SK-N-SH (cell line): ENCODE measurements around the gene CDC42EP3. TPM values are rescaled to one million over a fixed set of nuclear protein-coding genes. Genes with fewer than 3 reads are reported as not detected.

ENCODE experiments used
- CTCF ChIA-PET: fragments of 300-600, 350-600 bp; formaldehyde crosslinking; extraction: SDS; loops from one replicate; lab custom pipeline; 2021; lab: Yijun Ruan, JAX
- POLR2A ChIA-PET: fragments of 350-600 bp; sonication (Branson Sonifier 250); formaldehyde crosslinking; extraction: SDS; loops from one replicate; lab custom pipeline; 2020; ENCODE audit warnings: antibody characterized with exemption, inconsistent platforms; lab: Yijun Ruan, JAX
- DNase-seq: peaks from one replicate; pipeline ENCODE4 v3.0.0; 2012
- H2AFZ ChIP-seq: fragments of 200-600 bp; sonication (generic); 2 replicates; pipeline ENCODE4 v1.8.1; 2016; ENCODE audit warnings: antibody characterized with exemption, mild to moderate bottlenecking, low read depth
- H3F3A ChIP-seq: fragments of 200-600 bp; sonication (generic); replicated peaks from 2 replicates; pipeline ENCODE3; 2016; ENCODE audit warnings: antibody characterized with exemption, mild to moderate bottlenecking; ENCODE audit not compliant: insufficient read depth
- H3K27ac ChIP-seq, 2 experiments: fragments of 200-500 bp in 1 of 2; fragments of 200-600 bp in 1 of 2; sonication (Bioruptor generic) in 1 of 2; sonication (generic), shearing (Covaris generic) in 1 of 2; 2 replicates each; pipeline versions ENCODE4 v1.5.1 to v1.6.1; 2014 to 2016; ENCODE audit warnings: low read depth in 2 of 2, inconsistent platforms in 1 of 2, low read length in 1 of 2, mild to moderate bottlenecking in 1 of 2, mixed read lengths in 1 of 2
- H3K27me3 ChIP-seq: fragments of 200-600 bp; sonication (generic), shearing (Covaris generic); 2 replicates; pipeline ENCODE4 v1.6.1; 2016; ENCODE audit warnings: mixed run types; ENCODE audit not compliant: insufficient read depth
- H3K36me3 ChIP-seq, 2 experiments: fragments of 200-500 bp in 1 of 2; fragments of 200-600 bp in 1 of 2; sonication (Bioruptor generic) in 1 of 2; sonication (generic) in 1 of 2; replicated peaks in 1 of 2; 2 replicates each; pipeline versions ENCODE3 to v1.5.1; 2014 to 2016; ENCODE audit warnings: low read length in 1 of 2, mild to moderate bottlenecking in 1 of 2; ENCODE audit not compliant: insufficient read depth in 2 of 2, control insufficient read depth in 1 of 2
- H3K4me1 ChIP-seq, 2 experiments: fragments of 200-500 bp in 1 of 2; fragments of 200-600 bp in 1 of 2; sonication (Bioruptor generic) in 1 of 2; sonication (generic), shearing (Covaris generic) in 1 of 2; 2 replicates each; pipeline versions ENCODE4 v1.5.1 to v1.6.1; 2014 to 2016; ENCODE audit warnings: low read depth in 1 of 2, low read length in 1 of 2, mixed run types in 1 of 2; ENCODE audit not compliant: insufficient read depth in 2 of 2, control insufficient read depth in 1 of 2
- H3K4me2 ChIP-seq: fragments of 200-600 bp; sonication (generic), shearing (Covaris generic); 2 replicates; pipeline ENCODE4 v1.6.1; 2017; ENCODE audit warnings: mixed run types
- H3K4me3 ChIP-seq, 2 experiments: fragments of 200-500 bp in 1 of 2; fragments of 200-600 bp in 1 of 2; sonication (Bioruptor generic) in 1 of 2; sonication (generic), shearing (Covaris generic) in 1 of 2; 2 replicates each; pipeline versions ENCODE4 v1.5.1 to v1.8.1; 2014 to 2016; ENCODE audit warnings: low read depth in 2 of 2, inconsistent platforms in 1 of 2, low read length in 1 of 2, mild to moderate bottlenecking in 1 of 2, mixed read lengths in 1 of 2, moderate library complexity in 1 of 2
- H3K79me2 ChIP-seq: fragments of 200-600 bp; sonication (generic); 2 replicates; pipeline ENCODE4 v1.8.1; 2017; ENCODE audit warnings: mild to moderate bottlenecking; ENCODE audit not compliant: insufficient read depth
- H3K9ac ChIP-seq: fragments of 200-600 bp; sonication (generic); 2 replicates; pipeline ENCODE4 v1.6.1; 2017; ENCODE audit warnings: mixed run types
- H3K9me2 ChIP-seq: fragments of 200-600 bp; sonication (generic); 2 replicates; pipeline ENCODE4 v1.6.1; 2017; ENCODE audit warnings: mixed run types
- H3K9me3 ChIP-seq: fragments of 200-600 bp; sonication (generic); 2 replicates; pipeline ENCODE4 v1.6.1; 2017; ENCODE audit warnings: mixed run types, mild to moderate bottlenecking, moderate library complexity
- H4K20me1 ChIP-seq: fragments of 200-600 bp; sonication (generic); 2 replicates; pipeline ENCODE4 v1.6.1; 2017; ENCODE audit warnings: mild to moderate bottlenecking, mixed run types; ENCODE audit not compliant: insufficient read depth
- CHD2 ChIP-seq: fragments of 150-350 bp; IDR thresholded peaks from 2 replicates; pipeline ENCODE4 v1.6.1; 2018; ENCODE audit warnings: low read length; ENCODE audit not compliant: partially characterized antibody
- ELF1 ChIP-seq: IDR thresholded peaks from 2 replicates; pipeline ENCODE4 v1.4.0; 2012
- EP300 ChIP-seq, 2 experiments: IDR thresholded peaks; 2 replicates each; pipeline versions ENCODE4 v1.4.0 to v1.6.1; 2012; ENCODE audit warnings: borderline replicate concordance in 1 of 2, low read depth in 1 of 2, low read length in 1 of 2
- EZH2phosphoT487 ChIP-seq: fragments of 200-600 bp; sonication (generic); IDR thresholded peaks from 2 replicates; pipeline ENCODE4 v1.6.1; 2017; ENCODE audit warnings: low read depth, mixed run types, mild to moderate bottlenecking, antibody characterized with exemption, moderate library complexity, borderline replicate concordance
- GABPA ChIP-seq: IDR thresholded peaks from 2 replicates; pipeline ENCODE4 v1.4.0; 2012; ENCODE audit warnings: low read depth, mild to moderate bottlenecking
- GATA2 ChIP-seq: sonication (generic); formaldehyde crosslinking; IDR thresholded peaks from 2 replicates; pipeline ENCODE4 v1.5.0; 2020; ENCODE audit warnings: mild to moderate bottlenecking, missing genetic modification reagents
- JUND ChIP-seq: IDR thresholded peaks from 2 replicates; pipeline ENCODE4 v1.4.0; 2012
- NFIC ChIP-seq: IDR thresholded peaks from 2 replicates; pipeline ENCODE4 v1.4.0; 2012; ENCODE audit warnings: borderline replicate concordance
- POLR2AphosphoS5 ChIP-seq: IDR thresholded peaks from 2 replicates; pipeline ENCODE4 v1.6.1; 2012; ENCODE audit warnings: low read depth, low read length
- RAD21 ChIP-seq: IDR thresholded peaks from 2 replicates; pipeline ENCODE4 v1.6.1; 2012; ENCODE audit warnings: mild to moderate bottlenecking, low read length
- RCOR1 ChIP-seq: fragments of 150-350 bp; IDR thresholded peaks from 2 replicates; pipeline ENCODE4 v1.6.1; 2017; ENCODE audit warnings: antibody characterized with exemption, low read length
- SIN3A ChIP-seq: IDR thresholded peaks from 2 replicates; pipeline ENCODE4 v1.6.1; 2012; ENCODE audit warnings: low read depth, mild to moderate bottlenecking, low read length, moderate library complexity, borderline replicate concordance
- SMC3 ChIP-seq: IDR thresholded peaks from 2 replicates; pipeline ENCODE4 v1.6.1; 2012; ENCODE audit warnings: low read depth, low read length, improper control_type of control experiment
- TCF12 ChIP-seq: IDR thresholded peaks from 2 replicates; pipeline ENCODE4 v1.4.0; 2012
- TEAD4 ChIP-seq: IDR thresholded peaks from 2 replicates; pipeline ENCODE4 v1.4.0; 2012; ENCODE audit warnings: mild to moderate bottlenecking, borderline replicate concordance; ENCODE audit not compliant: insufficient read depth
- YY1 ChIP-seq: IDR thresholded peaks from 2 replicates; pipeline ENCODE4 v1.4.0; 2012; ENCODE audit warnings: low read depth, mild to moderate bottlenecking
- whole genome bisulfite sequencing: methylation state at CpG from one replicate; pipeline ENCODE4 v1.1.6; 2017; ENCODE audit warnings: low lambda C conversion rate; 5-methylcytosine and 5-hydroxymethylcytosine counted together
- polyA plus RNA-seq, 3 experiments: library from polyadenylated mRNA; depleted of rRNA; stranded (reverse); fragments of >200 nt; gene quantifications; 2 replicates each; pipeline ENCODE4 v1.2.3, GENCODE V29; 2012
- TF ChIP-seq, protein P1 (sequence below): fragments of 150-350 bp; IDR thresholded peaks from 2 replicates; pipeline ENCODE4 v1.6.1; 2016; ENCODE audit warnings: mild to moderate bottlenecking, low read depth, low read length
- TF ChIP-seq, protein P2 (sequence below): IDR thresholded peaks from 2 replicates; pipeline ENCODE4 v1.4.0; 2012; ENCODE audit warnings: low read depth, borderline replicate concordance
- TF ChIP-seq, protein P3 (sequence below): fragments of 200-600 bp; sonication (generic); IDR thresholded peaks from 2 replicates; pipeline ENCODE4 v1.6.1; 2017; ENCODE audit warnings: antibody characterized with exemption, mild to moderate bottlenecking, moderate library complexity
- TF ChIP-seq, protein P4 (sequence below): IDR thresholded peaks from 2 replicates; pipeline ENCODE4 v1.4.0; 2012; ENCODE audit warnings: low read depth
- TF ChIP-seq, protein P5 (sequence below): IDR thresholded peaks from 2 replicates; pipeline ENCODE4; 2012
- TF ChIP-seq, protein P6 (sequence below): IDR thresholded peaks from 2 replicates; pipeline ENCODE4 v1.4.0; 2012; ENCODE audit warnings: low read depth, borderline replicate concordance

The CDC42EP3 gene
- polyA plus RNA-seq, 1 of the 3 experiments (the other 2 are of a cell fraction) = 87.5 TPM

DNA sequence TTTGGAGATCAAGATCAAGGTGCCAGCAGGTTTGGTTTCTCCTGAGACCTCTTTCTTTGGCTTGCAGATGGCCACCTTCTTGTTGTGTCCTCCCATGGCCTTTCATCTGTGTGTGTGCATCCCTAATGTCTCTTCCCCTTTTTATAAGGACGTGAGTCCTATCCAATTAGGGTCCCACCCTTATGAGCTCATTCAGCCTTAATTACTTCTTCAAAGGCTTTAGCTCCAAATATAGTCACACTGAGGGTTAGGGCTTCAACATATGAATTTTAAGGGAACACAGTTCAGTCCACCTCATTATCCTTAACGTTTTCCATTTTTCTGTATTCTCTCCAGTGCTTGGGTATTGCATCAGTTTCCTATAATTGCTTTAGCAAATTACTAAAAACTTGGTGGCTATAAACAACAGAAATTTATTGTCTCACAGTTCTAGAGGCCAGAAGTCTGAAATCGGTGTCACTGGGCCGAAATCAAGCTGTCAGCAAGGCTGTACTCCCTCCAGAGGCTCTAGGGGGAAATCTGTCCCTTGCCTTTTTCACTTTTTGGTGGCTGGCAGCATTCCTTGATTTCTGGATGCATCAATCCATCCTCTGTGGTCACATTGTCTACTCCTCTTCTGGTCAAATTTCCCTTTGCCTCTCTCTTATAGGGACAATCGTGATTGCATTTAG, 34.1 kb downstream of the CDC42EP3 start:
- H3K9me3 ChIP-seq = no peaks in the 10 kb centered on the region
- H3K4me1 ChIP-seq = peaks cover 18 to 60% of the 10 kb centered on the region in 2 experiments
- DNase-seq = no peak
- H3K27me3 ChIP-seq = no peaks in the 10 kb centered on the region
- H3K27ac ChIP-seq = peak overlapping the region; percentile 75 to 93
- no peak overlapping the region for H3K4me2 ChIP-seq
- no peak overlapping the region for H2AFZ ChIP-seq
- WGBS = 78% methylated on average over 5 of the region's 5 CpGs
- H3K79me2 ChIP-seq = peaks cover 13% of the 10 kb centered on the region; the same call in 1 of the 2 replicates
- H3K36me3 ChIP-seq = peaks cover 20 to 24% of the 10 kb centered on the region in 2 experiments
- CTCF ChIA-PET = interaction anchor here (1.3 to 2.6 kb wide), 4 partner anchors 13 to 240 kb away, joined by 3 to 9 read pairs (median 4); no protein-coding TSS in a partner anchor
- H3K9ac ChIP-seq = no peak overlapping the region
- H3F3A ChIP-seq = peaks cover 44% of the 10 kb centered on the region
- no peak overlapping the region for H3K4me3 ChIP-seq
- POLR2A ChIA-PET = no interaction called here
- H3K9me2 ChIP-seq = no peaks in the 10 kb centered on the region
- H4K20me1 ChIP-seq = no peaks in the 10 kb centered on the region
- TF ChIP-seq, protein P1, sequence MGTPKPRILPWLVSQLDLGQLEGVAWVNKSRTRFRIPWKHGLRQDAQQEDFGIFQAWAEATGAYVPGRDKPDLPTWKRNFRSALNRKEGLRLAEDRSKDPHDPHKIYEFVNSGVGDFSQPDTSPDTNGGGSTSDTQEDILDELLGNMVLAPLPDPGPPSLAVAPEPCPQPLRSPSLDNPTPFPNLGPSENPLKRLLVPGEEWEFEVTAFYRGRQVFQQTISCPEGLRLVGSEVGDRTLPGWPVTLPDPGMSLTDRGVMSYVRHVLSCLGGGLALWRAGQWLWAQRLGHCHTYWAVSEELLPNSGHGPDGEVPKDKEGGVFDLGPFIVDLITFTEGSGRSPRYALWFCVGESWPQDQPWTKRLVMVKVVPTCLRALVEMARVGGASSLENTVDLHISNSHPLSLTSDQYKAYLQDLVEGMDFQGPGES = no peak
- TF ChIP-seq CHD2 = peak; percentile 38
- TF ChIP-seq TCF12 = no peak
- no peak for TF ChIP-seq EZH2phosphoT487
- TF ChIP-seq RCOR1 = no peak
- no peak for TF ChIP-seq EP300 (IDR thresholded peaks at IDR 0.05; ENCODE audit: borderline replicate concordance in 1 of 2, low read depth in 1 of 2, low read length in 1 of 2)
- TF ChIP-seq NFIC = peak; percentile 5; the same call in 1 of the 2 replicates
- TF ChIP-seq, protein P2, sequence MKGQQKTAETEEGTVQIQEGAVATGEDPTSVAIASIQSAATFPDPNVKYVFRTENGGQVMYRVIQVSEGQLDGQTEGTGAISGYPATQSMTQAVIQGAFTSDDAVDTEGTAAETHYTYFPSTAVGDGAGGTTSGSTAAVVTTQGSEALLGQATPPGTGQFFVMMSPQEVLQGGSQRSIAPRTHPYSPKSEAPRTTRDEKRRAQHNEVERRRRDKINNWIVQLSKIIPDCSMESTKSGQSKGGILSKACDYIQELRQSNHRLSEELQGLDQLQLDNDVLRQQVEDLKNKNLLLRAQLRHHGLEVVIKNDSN = no peak
- TF ChIP-seq GABPA = no peak
- no peak; the same call in 1 of the 2 replicates for TF ChIP-seq SIN3A
- TF ChIP-seq, protein P3, sequence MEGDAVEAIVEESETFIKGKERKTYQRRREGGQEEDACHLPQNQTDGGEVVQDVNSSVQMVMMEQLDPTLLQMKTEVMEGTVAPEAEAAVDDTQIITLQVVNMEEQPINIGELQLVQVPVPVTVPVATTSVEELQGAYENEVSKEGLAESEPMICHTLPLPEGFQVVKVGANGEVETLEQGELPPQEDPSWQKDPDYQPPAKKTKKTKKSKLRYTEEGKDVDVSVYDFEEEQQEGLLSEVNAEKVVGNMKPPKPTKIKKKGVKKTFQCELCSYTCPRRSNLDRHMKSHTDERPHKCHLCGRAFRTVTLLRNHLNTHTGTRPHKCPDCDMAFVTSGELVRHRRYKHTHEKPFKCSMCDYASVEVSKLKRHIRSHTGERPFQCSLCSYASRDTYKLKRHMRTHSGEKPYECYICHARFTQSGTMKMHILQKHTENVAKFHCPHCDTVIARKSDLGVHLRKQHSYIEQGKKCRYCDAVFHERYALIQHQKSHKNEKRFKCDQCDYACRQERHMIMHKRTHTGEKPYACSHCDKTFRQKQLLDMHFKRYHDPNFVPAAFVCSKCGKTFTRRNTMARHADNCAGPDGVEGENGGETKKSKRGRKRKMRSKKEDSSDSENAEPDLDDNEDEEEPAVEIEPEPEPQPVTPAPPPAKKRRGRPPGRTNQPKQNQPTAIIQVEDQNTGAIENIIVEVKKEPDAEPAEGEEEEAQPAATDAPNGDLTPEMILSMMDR = peak; percentile 32
- TF ChIP-seq GATA2 (CRISPR knock-in tag) = no peak
- peak; percentile 19; the same call in 1 of the 2 replicates for TF ChIP-seq SMC3
- no peak for TF ChIP-seq YY1
- no peak for TF ChIP-seq ELF1
- TF ChIP-seq TEAD4 = no peak
- no peak for TF ChIP-seq JUND
- TF ChIP-seq, protein P4, sequence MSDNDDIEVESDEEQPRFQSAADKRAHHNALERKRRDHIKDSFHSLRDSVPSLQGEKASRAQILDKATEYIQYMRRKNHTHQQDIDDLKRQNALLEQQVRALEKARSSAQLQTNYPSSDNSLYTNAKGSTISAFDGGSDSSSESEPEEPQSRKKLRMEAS = no peak
- no peak; the same call in 1 of the 2 replicates for TF ChIP-seq POLR2AphosphoS5
- TF ChIP-seq, protein P5, sequence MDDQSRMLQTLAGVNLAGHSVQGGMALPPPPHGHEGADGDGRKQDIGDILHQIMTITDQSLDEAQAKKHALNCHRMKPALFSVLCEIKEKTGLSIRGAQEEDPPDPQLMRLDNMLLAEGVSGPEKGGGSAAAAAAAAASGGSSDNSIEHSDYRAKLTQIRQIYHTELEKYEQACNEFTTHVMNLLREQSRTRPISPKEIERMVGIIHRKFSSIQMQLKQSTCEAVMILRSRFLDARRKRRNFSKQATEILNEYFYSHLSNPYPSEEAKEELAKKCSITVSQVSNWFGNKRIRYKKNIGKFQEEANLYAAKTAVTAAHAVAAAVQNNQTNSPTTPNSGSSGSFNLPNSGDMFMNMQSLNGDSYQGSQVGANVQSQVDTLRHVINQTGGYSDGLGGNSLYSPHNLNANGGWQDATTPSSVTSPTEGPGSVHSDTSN = no peak
- TF ChIP-seq, protein P6, sequence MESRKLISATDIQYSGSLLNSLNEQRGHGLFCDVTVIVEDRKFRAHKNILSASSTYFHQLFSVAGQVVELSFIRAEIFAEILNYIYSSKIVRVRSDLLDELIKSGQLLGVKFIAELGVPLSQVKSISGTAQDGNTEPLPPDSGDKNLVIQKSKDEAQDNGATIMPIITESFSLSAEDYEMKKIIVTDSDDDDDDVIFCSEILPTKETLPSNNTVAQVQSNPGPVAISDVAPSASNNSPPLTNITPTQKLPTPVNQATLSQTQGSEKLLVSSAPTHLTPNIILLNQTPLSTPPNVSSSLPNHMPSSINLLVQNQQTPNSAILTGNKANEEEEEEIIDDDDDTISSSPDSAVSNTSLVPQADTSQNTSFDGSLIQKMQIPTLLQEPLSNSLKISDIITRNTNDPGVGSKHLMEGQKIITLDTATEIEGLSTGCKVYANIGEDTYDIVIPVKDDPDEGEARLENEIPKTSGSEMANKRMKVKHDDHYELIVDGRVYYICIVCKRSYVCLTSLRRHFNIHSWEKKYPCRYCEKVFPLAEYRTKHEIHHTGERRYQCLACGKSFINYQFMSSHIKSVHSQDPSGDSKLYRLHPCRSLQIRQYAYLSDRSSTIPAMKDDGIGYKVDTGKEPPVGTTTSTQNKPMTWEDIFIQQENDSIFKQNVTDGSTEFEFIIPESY = no peak
- TF ChIP-seq RAD21 = peak; percentile 51
